Measurements from ENCODE around the gene PPP1R16B. TPM values are rescaled to one million over a fixed set of nuclear protein-coding genes. Genes with fewer than 3 reads are reported as not detected.
"Not testable (repeated sequence)": the region's sequence is repeated elsewhere in the genome, so short reads cannot be mapped to it uniquely, and the experiment has no call there.

The PPP1R16B gene
- total RNA-seq, 1 donor from 2014 or later: 0.15 TPM

- no peak for DNase-seq (ENCODE audit: low read depth)
Observed at GRCh38 chr20:38853759-38854158, 48.3 kb downstream of the PPP1R16B start.

GRCh38 chr20:38854654-38855066 lies 49.2 kb downstream of the PPP1R16B start:
- DNase-seq (ENCODE audit: low read depth): no peak

DNA sequence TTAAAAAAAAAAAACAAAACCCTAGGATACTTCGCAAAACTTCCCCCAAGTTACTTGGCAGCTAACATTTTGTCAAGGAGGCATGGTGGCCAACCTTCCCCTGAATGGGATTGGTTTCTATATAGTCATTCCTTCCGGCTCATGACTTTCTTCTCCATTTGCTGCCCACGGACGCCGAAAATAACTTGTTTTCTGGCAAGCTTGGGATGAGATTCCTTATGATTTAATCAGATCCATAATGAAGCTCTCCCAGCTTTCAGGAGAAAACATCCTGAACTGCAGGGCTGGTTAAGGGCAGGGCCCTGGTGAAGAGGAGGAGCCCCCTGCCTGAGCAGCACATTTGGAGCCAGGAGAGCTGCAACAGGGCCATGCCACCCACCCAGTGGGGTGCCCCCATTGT lies 49.9 kb downstream of the PPP1R16B start:
- DNase-seq (ENCODE audit: low read depth): no peak

DNA sequence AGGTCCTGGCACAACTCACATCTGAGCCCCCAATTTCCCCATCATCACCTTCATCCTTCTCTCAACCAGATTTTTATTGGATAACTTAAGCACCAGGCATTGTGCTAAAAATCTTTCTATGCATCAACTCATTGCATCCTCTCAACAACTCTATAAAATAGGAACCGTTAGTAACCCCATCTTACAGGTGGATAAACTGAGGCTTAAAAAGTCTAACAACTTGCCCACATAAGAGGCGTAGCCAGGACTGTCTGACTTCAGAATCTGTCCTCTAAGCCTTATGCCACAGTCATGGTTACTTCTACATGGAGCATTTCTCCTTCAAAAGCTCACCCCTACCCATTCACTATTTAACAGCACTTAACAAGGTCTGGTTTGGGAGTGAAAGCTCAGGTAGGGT lies 51.1 kb downstream of the PPP1R16B start:
- DNase-seq (ENCODE audit: low read depth): no peak

- no peak for DNase-seq (ENCODE audit: low read depth)
Observed at GRCh38 chr20:38857703-38858102, 52.2 kb downstream of the PPP1R16B start.

DNA sequence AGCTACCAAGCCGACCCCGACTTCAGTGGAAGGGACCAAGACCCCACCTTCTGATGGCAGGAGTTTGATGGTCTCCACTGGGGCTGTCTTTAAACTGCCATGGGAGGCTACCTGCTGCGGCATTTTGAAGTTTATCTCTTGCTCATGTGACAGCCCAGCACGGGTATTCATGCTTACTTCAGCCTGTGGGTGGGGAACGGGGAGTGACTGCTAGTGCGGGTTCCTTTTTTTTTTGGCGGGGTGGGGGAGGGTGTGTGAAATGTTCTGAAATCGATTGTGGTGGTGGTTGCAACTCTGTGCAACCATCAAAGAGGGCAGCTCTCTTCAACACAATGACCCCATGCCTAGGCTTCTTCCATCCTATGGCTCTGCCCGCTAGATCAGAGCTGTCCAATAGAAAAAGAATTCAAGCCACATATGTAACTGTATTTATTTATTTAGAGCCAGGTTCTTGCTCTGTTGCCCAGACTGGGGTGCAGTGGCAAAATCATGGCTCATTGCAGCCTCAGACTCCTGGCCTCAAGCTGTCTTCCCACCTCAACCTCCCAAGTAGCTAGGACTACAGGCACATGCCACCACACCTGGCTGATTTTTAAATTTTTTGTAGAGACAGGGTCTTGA lies 53.7 kb downstream of the PPP1R16B start:
- DNase-seq (ENCODE audit: low read depth): no peak

DNA sequence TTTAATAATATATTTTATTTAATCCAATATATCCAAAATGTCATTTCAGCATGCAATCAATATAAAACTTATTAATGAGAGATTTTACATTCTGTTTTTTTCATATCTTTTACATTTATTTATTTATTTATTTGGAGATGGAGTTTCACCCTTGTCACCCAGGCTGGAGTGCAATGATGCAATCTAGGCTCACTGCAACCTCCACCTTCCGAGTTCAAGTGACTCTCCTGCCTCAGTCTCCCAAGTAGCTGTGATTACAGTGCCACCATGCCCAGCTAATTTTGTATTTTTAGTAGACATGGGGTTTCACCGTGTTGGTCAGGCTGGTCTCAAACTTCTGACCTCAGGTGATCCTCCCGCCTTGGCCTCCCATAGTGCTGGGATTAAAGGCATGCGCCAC lies 54.4 kb downstream of the PPP1R16B start:
- not testable (repeated sequence) for DNase-seq (ENCODE audit: low read depth)

DNA sequence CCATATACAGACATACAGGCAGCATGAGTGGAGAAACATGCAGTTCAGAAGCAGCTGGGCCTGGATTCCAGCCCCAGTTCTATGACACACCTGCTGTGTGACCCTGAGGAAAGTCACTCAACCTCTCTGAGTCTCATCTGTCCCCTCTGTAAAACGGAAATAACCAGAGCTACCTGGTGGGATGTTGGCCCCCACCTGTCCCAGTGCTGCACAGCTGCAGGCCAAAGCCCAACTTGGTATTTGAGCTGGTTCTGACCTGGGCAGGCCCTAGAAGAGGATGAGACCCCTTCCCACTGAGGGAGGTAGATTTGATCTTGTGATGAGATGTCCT lies 55.5 kb downstream of the PPP1R16B start:
- DNase-seq (ENCODE audit: low read depth): no peak

- no peak for DNase-seq (ENCODE audit: low read depth)
Observed at GRCh38 chr20:38862226-38862625, 56.7 kb downstream of the PPP1R16B start.

- DNase-seq (ENCODE audit: low read depth): no peak
Observed at GRCh38 chr20:38863024-38863851, 57.7 kb downstream of the PPP1R16B start.

GRCh38 chr20:38864662-38865061 lies 59.2 kb downstream of the PPP1R16B start:
- no peak for DNase-seq (ENCODE audit: low read depth)

- no peak for DNase-seq (ENCODE audit: low read depth)
Observed at GRCh38 chr20:38866265-38867061, 61.0 kb downstream of the PPP1R16B start.

GRCh38 chr20:38867062-38867359 lies 61.5 kb downstream of the PPP1R16B start:
- no peak for DNase-seq (ENCODE audit: low read depth)

- peak; percentile 79 for DNase-seq (ENCODE audit: low read depth)
Observed at GRCh38 chr20:38870733-38871559, 65.4 kb downstream of the PPP1R16B start.

DNA sequence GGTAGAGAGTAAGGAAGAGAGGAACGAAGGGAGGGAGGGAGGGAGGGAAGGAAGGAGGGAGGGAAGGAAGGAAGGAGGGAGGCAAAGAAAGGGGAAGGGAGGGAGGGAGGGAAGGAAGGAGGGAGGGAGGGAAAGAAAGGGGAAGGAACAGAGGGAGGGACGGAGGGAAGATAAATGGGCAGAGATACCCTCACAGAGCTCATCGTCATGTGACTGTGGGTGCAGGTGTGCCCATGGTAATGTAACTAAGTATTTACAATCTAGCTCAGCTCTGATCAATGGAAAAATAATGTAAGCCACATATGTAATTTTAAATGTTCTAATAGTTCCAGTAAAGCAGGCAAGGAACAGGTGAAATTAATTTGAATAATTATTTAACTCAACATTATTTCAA lies 66.1 kb downstream of the PPP1R16B start:
- DNase-seq (ENCODE audit: low read depth): no peak

DNA sequence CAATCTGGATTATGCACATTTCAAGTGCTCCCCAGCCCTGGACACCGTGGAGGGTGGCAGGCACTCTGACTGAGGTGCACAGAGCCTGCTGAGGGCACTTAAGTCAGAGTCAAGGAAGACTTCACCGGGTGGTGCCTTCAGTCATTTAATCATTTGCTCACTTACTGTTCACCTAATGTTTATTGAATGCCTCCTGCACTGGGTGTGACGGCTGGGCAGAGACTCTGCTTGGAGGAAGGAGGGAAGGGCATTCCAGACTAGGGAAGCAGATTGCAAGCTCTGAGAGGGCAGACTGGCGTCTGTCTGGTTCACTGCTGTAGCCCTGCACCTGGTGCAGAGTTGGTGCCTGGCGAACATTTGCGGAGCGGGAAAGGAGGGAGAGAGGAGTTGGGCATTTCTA lies 66.5 kb downstream of the PPP1R16B start:
- DNase-seq (ENCODE audit: low read depth): peak; percentile 57

DNA sequence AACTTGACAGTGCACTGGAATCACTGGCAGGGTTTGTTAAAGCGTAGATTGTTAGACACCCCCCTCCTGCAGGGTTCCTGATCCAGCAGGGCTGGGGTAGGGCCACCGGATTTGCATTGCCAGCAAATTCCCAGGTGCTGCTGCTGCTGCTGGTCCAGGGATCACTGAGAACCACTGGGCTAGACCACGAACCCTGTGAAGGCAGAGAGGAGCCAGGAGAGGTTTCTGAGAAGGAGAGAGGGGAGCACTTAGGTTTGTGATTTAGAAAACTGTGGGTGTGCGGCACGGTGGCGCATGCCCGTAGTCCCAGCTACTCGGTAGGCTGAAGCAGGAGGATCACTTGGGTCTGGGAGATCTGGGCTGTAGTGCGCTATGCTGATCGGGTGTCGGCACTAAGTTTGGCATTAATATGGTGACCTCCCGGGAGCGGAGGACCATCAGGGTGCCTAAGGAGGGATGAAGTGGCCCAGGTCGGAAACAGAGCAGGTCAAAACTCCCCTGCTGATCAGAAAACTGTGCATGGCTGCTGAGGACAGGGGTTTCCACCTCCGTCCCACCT lies 67.1 kb downstream of the PPP1R16B start:
- no peak for DNase-seq (ENCODE audit: low read depth)

- no peak for DNase-seq (ENCODE audit: low read depth)
Observed at GRCh38 chr20:38873050-38873581, 67.6 kb downstream of the PPP1R16B start.

GRCh38 chr20:38874460-38875174 lies 69.1 kb downstream of the PPP1R16B start:
- no peak for DNase-seq (ENCODE audit: low read depth)

DNA sequence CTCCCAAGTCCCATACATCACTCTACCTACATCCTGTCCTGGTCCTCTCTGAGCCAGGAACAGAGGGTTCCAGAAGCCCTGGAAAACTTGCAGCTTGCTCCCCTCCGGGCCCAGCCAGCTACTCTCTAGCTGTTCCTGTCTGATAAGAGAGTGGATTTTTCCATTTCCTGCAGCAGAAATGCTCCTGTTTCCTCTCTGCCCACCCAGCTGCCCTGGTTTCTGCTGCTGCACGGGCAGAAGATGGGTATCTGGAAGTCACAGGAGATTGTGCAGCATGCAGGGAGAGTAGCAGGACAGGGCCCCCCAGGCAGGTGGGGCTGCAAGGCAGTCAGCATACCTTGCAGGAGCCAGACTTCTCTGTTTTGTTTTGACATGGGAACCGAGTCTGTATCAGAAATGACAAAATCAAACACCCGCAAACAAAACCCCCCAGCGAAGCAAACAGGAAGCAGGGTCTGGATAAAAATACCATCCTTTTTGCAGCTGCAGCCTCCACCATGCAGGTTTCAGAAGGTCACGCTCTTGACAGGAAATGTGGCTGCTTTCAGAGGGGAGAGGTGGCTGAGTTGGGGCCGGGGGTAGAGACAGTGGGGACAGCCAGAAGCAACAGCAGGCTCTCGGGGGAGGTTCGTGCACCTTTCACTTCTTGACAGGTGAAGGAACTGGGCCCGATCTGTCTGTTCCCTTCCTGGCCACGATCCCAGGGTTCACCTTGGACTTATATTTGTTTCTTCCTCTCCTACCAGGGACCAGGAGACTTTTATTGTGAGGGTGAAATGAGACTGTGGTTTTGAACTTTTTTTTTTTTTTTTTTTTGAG lies 69.9 kb downstream of the PPP1R16B start:
- DNase-seq (ENCODE audit: low read depth): no peak
